Endometrial microvascular endothelial cells (primary cell): Measurements from ENCODE around the gene HAT1. TPM values are rescaled to one million over a fixed set of nuclear protein-coding genes. Genes with fewer than 3 reads are reported as not detected.

Source experiments
- in situ Hi-C: cut with HindIII; loops from 2 replicates; pipeline ENCODE4 v1.10.0; 2017; ENCODE audit warnings: low sequenced_read_pairs, low pct_unique_long_range_greater_than_20kb; ENCODE audit errors: inconsistent ontology term
- total RNA-seq: library from RNA; depleted of rRNA; stranded (reverse); fragments of >200 nt; gene quantifications from one replicate; pipeline ENCODE4 v1.2.3, GENCODE V29; 2015; ENCODE audit errors: inconsistent ontology term

Gene HAT1
- total RNA-seq, 1 donor from 2014 or later, result 60.4 TPM

DNA sequence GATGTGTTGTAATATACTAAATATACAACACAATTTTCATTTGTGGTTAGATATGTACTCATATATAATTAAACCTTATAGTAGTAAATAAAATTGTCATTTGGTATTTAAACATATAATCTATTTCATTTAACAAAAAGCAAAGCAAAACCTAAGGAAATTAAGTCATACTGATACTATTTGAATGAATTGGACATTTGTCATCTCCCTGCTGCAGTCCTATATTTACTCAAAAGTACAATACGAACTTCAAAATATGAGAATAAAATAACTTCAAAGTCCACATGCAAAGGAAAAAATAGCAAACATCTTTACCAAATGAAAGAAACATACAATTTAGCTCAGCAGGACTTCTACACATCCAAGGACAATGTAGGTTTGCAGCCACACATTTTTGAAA, 11.8 kb upstream of the HAT1 start:
- in situ Hi-C loops, result no loop called here

DNA sequence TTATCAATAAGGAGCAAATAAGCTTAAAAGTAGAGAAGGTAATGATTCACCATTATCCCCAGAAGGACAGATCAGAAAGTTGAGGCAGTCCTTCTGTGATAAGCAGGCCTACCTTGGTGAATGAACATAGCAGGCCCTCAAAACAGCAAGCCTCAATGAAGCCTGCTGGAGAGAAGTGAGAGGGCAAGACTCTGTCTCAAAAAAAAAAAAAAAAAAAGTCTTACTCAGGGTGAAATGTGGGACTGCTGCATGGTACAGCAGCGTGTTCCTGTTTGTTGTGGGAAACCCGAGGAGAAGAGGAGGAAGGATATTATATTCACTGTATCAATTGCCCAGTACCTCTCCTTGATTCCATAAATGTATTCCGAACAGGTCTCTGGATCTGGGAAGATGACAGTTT, 8.7 kb upstream of the HAT1 start:
- in situ Hi-C loops, result no loop called here

GRCh38 chr2:171919453-171919852, 2.8 kb upstream of the HAT1 start:
- in situ Hi-C loops, result no loop called here

GRCh38 chr2:171921970-171922229, 361 bp upstream of the HAT1 start:
- in situ Hi-C loops, result no loop called here

DNA sequence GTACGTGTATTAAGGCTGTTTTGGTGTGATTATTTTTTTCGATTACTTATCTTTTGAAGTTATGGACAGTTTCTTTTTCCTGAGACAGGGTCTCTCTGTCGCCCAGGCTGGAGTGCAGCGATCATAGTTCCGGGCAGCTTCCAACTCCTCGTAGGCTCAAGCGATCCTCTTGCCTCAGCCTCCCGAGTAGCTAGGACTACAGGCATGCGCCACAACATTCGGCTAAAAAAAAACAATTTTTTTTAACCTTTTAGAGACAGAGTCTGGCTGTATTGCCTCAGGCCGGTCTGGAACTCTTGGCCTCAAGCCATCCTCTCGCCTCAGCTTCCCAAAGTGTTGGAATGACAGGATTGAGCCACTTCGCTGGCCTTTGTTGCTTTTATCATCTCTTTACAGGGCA, 945 bp downstream of the HAT1 start:
- in situ Hi-C loops, result no loop called here

DNA sequence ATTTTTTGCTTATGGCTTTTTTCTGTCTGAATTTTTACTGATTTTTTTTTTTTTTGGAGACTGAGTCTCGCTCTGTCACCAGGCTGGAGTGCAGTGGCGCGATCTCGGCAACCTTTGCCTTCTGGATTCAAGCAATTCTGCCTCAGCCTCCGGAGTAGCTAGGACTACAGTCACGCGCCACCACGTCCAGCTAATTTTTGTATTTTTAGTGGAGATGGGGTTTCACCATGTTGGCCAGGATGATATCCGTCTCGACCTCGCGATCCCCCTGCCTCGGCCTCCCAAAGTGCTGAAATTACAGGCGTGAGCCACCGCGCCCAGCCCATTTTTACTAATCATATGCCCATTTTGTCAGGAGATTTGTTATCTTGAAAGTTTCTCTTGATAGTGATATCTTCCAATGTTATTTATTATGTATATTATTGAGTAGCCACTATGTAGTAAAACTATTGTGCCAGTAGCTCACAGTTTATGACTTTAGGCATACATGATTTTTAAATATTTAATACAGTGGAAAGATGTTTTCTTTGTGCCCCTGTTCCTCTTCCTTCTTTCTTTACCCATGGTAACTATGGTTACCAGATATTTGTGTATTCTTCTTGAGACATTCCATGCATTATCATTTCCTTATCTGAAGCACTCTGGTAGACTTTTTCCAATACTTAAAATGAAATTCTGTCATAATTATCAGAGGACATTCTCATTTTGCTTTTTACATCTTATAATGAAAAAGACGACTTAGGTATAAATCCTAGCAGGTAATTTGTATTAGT, 2.1 kb downstream of the HAT1 start:
- in situ Hi-C loops, result no loop called here

GRCh38 chr2:171930385-171930784, 8.1 kb downstream of the HAT1 start:
- in situ Hi-C loops, result no loop called here

DNA sequence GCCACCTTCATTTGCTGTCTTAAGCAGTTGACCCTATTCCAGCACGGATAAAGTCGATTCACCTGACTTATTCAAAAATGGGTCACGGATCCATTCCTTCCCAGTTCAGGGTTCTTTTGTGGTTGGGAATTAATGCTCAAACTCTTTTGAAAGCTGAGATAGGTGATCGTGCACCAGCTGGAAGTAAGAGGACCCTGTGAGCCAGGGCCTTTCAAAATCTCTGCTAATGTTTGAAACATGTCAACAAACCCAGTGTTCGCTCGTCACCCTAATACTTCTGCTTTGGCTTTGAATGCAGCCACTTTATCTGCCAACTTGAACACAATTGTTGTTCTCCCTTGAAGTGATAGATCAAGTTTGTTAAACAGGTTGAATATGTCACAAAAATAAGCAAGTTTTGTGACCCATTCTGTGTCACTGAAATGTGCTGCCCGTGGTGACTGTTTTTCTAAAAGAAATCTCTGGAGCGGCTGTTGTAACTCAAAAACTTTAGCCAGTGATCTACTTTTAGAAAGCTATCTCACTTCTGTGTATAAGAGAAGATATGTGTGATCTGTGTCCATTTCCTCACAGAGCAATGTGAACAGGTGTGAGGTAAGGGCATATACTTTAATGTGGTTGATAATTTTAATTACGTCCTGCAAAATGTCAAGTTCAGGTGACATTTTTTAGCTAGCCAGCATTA, 16.9 kb downstream of the HAT1 start:
- in situ Hi-C loops, result no loop called here

DNA sequence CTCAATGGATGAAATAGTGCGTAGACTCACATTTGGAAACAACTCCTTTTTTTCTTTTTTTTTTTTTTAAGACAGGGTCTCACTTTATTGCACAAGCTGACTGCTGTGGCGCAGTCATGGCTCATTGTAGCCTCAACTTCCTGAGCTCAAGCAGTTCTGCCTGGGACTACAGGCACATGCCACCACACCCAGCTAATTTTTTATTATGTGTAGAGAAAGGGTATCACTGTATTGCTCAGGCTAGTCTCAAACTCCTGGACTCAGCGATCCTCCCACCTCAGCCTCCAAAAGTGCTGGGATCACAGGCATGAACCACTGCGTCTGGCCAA, 17.4 kb downstream of the HAT1 start:
- in situ Hi-C loops, result no loop called here

DNA sequence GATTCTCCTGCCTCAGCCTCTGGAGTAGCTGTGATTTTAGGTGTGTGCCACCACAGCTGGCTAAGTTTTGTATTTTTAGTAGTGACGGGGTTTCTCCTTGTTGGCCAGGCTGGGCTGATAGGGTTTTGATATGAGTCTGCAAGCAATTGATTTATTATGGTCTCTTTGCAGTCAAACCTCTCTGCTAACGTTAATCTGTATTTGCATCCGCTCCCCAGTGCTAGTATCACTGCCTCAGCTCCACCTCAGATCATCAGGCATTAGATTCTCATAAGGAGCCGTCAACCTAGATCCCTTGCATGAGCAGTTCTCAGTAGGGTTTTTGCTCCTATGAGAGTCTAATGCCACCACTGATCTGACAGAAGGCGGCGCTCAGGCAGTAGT, 19.0 kb downstream of the HAT1 start:
- in situ Hi-C loops, result no loop called here

GRCh38 chr2:171943869-171944268, 21.6 kb downstream of the HAT1 start:
- in situ Hi-C loops, result no loop called here

- in situ Hi-C loops, result no loop called here
Measured at GRCh38 chr2:171952276-171952675, 30.0 kb downstream of the HAT1 start.

- in situ Hi-C loops, result no loop called here
Measured at GRCh38 chr2:171952748-171953147, 30.5 kb downstream of the HAT1 start.

DNA sequence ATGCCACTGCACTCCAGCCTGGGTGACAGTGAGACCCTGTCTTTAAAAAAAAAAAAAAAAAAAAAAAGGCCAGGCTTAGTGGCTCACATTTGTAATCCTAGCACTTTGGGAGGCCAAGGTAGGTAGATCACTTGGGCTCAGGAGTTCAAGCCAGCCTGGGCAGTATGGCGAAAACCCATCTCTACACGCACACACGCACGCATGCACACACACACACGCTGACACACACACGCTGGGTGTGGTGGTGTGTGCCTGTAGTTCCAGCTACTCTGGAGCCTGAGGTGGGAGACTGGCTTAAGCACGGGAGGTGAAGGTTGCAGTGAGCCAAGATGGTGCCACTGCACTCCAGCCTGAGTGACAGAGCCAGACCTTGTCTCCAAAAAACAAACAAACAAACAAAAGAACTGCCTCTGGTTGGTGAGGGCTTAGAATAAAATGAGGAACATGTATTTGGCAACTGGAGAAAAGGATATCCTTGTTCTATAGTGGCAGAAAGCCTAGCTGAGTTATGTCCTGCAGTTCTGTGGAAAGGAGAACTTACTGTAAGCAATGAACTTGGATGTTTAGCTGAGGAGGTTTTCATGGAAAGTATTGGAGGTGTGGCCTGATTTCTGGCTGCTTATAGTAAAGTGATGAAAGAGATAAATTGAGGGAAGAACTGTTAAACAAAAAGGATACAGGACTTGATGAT, 34.0 kb downstream of the HAT1 start:
- in situ Hi-C loops, result no loop called here

GRCh38 chr2:171957061-171957460, 34.8 kb downstream of the HAT1 start:
- in situ Hi-C loops, result no loop called here

GRCh38 chr2:171958475-171958874, 36.2 kb downstream of the HAT1 start:
- in situ Hi-C loops, result no loop called here

- in situ Hi-C loops, result no loop called here
Measured at GRCh38 chr2:171959998-171960397, 37.7 kb downstream of the HAT1 start.

- in situ Hi-C loops, result no loop called here
Measured at GRCh38 chr2:171960570-171960969, 38.3 kb downstream of the HAT1 start.

DNA sequence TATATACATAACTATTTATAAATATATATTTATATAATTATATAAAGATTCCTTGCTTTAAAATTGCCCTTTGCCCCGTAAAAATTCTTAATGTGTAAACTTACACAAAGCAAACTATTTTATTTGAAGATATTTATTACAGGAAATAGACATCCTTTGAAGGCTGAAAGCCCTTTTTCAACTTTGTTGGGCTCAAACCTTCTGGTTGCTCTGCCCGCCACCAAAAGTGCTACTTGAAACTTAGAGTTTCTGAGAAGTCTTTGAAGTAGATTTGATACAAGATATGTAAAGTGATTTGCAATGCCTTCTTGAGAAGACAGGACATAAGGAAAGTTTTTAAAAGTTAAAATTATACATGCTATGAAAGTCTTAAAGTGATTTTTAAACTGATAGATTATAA, 40.9 kb downstream of the HAT1 start:
- in situ Hi-C loops, result no loop called here

- in situ Hi-C loops, result no loop called here
Measured at GRCh38 chr2:171964308-171964707, 42.0 kb downstream of the HAT1 start.
